ENCODE measurements around the gene TEX47. TPM values are rescaled to one million over a fixed set of nuclear protein-coding genes. Genes with fewer than 3 reads are reported as not detected.

The TEX47 gene
- total and polyA plus RNA-seq, 2 donors (not counting 1 experiment from before 2014, with no cell fraction given) = not detected

GRCh38 chr7:88826222-88826621, 30.7 kb upstream of the TEX47 start:
- CTCF ChIA-PET = no interaction called here
- ATAC-seq (ENCODE audit: low read depth) = no peak

DNA sequence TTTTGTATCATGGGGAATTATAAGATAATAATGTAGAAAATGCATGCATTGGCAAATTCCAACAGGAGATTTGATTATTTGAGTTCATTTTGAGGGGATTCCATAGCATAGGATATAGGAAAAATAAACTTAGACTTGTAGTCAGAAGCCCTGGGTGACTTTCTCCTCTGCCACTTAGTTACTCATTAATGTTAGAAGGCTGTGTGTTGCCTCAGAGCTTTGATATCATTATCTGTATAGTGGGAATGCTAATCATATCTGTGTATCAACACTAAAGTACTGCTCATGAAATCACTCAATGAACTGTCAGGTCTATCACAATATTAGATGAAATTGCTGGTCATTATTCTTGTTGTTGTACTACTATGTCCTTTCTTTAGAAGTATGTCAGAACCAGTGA, 23.0 kb upstream of the TEX47 start:
- no peaks in the 10 kb centered on the region for H4K20me1 ChIP-seq (ENCODE audit: control insufficient read depth, insufficient read depth, low read length, poor library complexity, severe bottlenecking)
- H3K27ac ChIP-seq (ENCODE audit: low read length in 2 of 2) = no peak overlapping the region
- Mint-ChIP-seq H3K27ac (no peak overlapping the region), H3K9me3 (ENCODE audit: insufficient read depth) (peaks cover 3% of the 10 kb centered on the region), H3K4me1 (no peaks in the 10 kb centered on the region), H3K27me3 (no peaks in the 10 kb centered on the region), H3K4me3 (no peak overlapping the region)
- ChIA-PET POLR2A (no interaction called here), CTCF (no interaction called here)
- H3K27me3 ChIP-seq (replicated peaks in 1 of 4; ENCODE audit: control extremely low read depth in 1 of 4, control insufficient read depth in 3 of 4, insufficient read depth in 4 of 4, low read length in 3 of 4) = no peaks in the 10 kb centered on the region
- H3K9me3 ChIP-seq (ENCODE audit: control extremely low read depth in 1 of 3, control insufficient read depth in 2 of 3, insufficient read depth in 1 of 3, low read length in 2 of 3) = no peaks in the 10 kb centered on the region
- no peak for DNase-seq
- intact Hi-C loops (cut with micrococcal nuclease) = no loop called here
- no peak overlapping the region for H3K4me3 ChIP-seq (ENCODE audit: control extremely low read depth in 1 of 5, extremely low read depth in 1 of 5, insufficient read depth in 1 of 5, low read depth in 2 of 5, low read length in 4 of 5)
- no peaks in the 10 kb centered on the region for H3K36me3 ChIP-seq (replicated peaks in 1 of 2; ENCODE audit: control extremely low read depth in 1 of 2, control insufficient read depth in 1 of 2, extremely low read depth in 1 of 2, insufficient read depth in 2 of 2, low read length in 1 of 2)
- H2AFZ ChIP-seq (ENCODE audit: insufficient read depth, low read depth, low read length, poor library complexity, severe bottlenecking) = no peak overlapping the region
- no peak overlapping the region for H3K4me2 ChIP-seq (replicated peaks; ENCODE audit: low read depth, low read length, poor library complexity, severe bottlenecking)
- no peak for ATAC-seq (ENCODE audit: low read depth)
- TF ChIP-seq CTCF (IDR thresholded peaks at IDR 0.05) = no peak
- TF ChIP-seq EZH2 (IDR thresholded peaks at IDR 0.05; ENCODE audit: borderline replicate concordance, insufficient read depth, low read depth, low read length, poor library complexity, severe bottlenecking) = no peak
- no peaks in the 10 kb centered on the region for H3K79me2 ChIP-seq (ENCODE audit: control insufficient read depth, insufficient read depth, low read length)
- no peak overlapping the region for H3K9ac ChIP-seq (ENCODE audit: low read length)
- no peaks in the 10 kb centered on the region for H3K4me1 ChIP-seq (ENCODE audit: control insufficient read depth in 2 of 2, insufficient read depth in 2 of 2, low read length in 2 of 2)

More at GRCh38 chr7:88826222-88826621, 30.7 kb upstream of the TEX47 start:
- no peaks in the 10 kb centered on the region for H3K36me3 ChIP-seq (replicated peaks in 1 of 2; ENCODE audit: control extremely low read depth in 1 of 2, control insufficient read depth in 1 of 2, extremely low read depth in 1 of 2, insufficient read depth in 2 of 2, low read length in 1 of 2)
- no peaks in the 10 kb centered on the region for H3K27me3 ChIP-seq (replicated peaks in 1 of 4; ENCODE audit: control extremely low read depth in 1 of 4, control insufficient read depth in 3 of 4, insufficient read depth in 4 of 4, low read length in 3 of 4)
- Mint-ChIP-seq H3K4me3 (no peak overlapping the region), H3K9me3 (ENCODE audit: insufficient read depth) (no peaks in the 10 kb centered on the region), H3K27me3 (no peaks in the 10 kb centered on the region), H3K4me1 (no peaks in the 10 kb centered on the region), H3K27ac (no peak overlapping the region)
- intact Hi-C loops (cut with micrococcal nuclease) = no loop called here
- POLR2A ChIA-PET = no interaction called here
- WGBS (ENCODE audit: insufficient coverage) = no CpG with 5 or more reads among the region's 3 CpGs
- no peak overlapping the region for H3K27ac ChIP-seq (ENCODE audit: low read length in 2 of 2)
- H3K4me2 ChIP-seq (replicated peaks; ENCODE audit: low read depth, low read length, poor library complexity, severe bottlenecking) = no peak overlapping the region
- TF ChIP-seq EZH2 (IDR thresholded peaks at IDR 0.05; ENCODE audit: borderline replicate concordance, insufficient read depth, low read depth, low read length, poor library complexity, severe bottlenecking) (no peak), CTCF (IDR thresholded peaks at IDR 0.05) (no peak)
- no peak overlapping the region for H3K9ac ChIP-seq (ENCODE audit: low read length)
- H3K4me1 ChIP-seq (ENCODE audit: control insufficient read depth in 2 of 2, insufficient read depth in 2 of 2, low read length in 2 of 2) = no peaks in the 10 kb centered on the region
- no peak overlapping the region for H3K4me3 ChIP-seq (ENCODE audit: control extremely low read depth in 1 of 5, extremely low read depth in 1 of 5, insufficient read depth in 1 of 5, low read depth in 2 of 5, low read length in 4 of 5)
- H2AFZ ChIP-seq (ENCODE audit: insufficient read depth, low read depth, low read length, poor library complexity, severe bottlenecking) = no peak overlapping the region
- no peaks in the 10 kb centered on the region for H3K9me3 ChIP-seq (ENCODE audit: control extremely low read depth in 1 of 3, control insufficient read depth in 2 of 3, insufficient read depth in 1 of 3, low read length in 2 of 3)
- DNase-seq = no peak
- H3K79me2 ChIP-seq (ENCODE audit: control insufficient read depth, insufficient read depth, low read length) = no peaks in the 10 kb centered on the region
- no peaks in the 10 kb centered on the region for H4K20me1 ChIP-seq (ENCODE audit: control insufficient read depth, insufficient read depth, low read length, poor library complexity, severe bottlenecking)
